GM18498 (cell line): ENCODE measurements around the gene EMILIN2.
"Not testable (repeated sequence)": the region's sequence is repeated elsewhere in the genome, so short reads cannot be mapped to it uniquely, and the experiment has no call there.

Source experiments
- ATAC-seq: cut with Tn5 transposase; IDR thresholded peaks from one replicate; pipeline ENCODE4 v1.9.1; 2021; ENCODE audit warnings: mild to moderate bottlenecking, moderate library complexity; ENCODE audit not compliant: unreplicated experiment

EMILIN2 gene

DNA sequence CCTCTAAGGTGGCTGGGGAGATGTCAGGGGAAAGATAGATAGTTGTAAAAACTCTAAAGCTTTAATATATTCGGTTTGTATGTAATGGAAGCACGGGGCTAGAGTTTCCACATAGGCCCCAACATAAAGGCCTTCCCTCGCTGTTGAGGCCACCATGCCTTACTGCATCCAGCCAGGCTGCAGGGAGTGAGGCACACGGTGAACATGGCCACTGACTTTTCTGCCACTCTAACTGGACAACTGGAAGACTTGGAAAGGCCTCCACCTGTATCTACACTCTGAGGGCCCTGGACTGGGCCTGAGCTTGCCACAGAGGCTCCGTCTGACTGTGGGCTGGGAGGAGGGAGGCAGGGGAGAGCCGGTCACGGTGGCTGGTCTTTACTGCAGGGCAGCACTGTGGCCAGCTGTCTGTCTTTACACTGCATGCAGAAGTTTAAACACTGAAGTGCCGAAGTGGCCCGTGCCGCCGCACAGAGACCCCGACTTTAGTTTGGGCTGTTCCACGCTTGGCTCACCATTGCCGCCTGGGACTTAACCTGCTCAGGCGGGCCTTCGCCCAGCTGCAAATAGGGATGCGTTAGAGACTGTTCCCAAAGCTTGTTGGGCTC is 66.7 kb downstream of the EMILIN2 start:
- no peak for ATAC-seq

DNA sequence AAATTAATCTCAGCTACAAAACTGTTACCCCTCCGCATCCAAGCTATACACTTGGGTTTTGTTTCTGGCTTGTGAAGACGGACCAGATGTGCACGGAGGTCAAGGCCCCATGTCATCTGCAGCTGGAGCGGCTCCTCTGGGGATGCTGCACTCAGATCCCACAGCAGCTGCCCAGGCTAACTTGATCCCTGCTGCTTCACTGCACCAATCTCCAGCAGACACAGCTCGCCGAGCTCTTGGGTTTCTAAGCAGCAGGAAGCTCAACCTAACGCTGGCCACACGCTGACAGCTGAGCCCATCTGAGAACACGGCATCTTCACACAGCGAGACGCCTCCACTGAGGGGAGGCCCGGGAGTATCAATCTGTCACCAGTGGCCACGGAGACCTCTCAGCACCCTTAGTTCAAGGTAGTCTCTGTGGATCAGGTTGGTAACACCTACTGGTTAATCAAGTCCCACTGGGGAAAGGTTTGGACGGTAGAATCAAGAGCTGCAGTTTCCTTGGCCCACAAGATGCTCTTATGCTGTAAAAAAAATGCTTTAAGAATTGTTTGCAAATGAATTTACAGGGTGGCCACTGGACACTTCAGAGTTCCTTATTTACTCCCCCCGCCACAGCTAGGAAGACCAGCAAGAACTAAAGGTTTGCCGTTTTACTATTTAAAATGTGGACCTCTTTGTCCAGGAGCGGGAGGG is 67.5 kb downstream of the EMILIN2 start:
- no peak for ATAC-seq

DNA sequence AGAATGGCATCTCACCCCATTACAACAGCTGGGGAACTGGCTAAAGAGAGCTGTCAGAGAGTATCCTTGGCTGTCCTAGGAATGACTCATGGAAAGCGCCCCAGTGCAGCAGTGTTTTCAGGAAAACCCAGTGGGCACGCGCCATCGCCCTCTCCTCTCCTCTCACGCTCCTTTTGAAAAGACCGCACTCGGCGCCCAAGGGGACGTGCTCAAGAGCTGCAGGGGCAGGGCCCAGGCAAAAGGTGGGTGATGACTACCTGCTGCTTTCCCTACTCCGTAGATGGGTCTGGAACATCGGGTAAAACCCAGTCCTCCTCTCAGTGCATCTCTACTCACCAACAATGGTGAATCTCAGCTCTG is 68.1 kb downstream of the EMILIN2 start:
- no peak for ATAC-seq

DNA sequence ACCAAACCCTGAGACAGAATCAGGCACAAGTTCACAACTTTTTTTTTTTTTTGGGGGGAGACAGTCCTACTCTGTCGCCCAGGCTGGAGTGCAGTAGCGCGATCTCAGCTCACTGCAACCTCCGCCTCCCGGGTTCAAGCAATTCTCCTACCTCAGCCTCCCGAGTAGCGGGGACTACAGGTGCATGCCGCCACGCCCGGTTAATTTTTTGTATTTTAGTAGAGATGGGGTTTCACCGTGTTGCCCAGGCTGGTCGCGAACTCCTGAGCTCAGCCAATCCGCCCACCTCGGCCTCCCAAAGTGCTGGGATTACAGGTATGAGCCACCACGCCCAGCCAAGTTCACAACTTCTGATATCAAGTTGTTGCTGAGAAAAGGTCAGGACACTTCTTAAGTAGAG is 68.7 kb downstream of the EMILIN2 start:
- ATAC-seq, result not testable (repeated sequence)

DNA sequence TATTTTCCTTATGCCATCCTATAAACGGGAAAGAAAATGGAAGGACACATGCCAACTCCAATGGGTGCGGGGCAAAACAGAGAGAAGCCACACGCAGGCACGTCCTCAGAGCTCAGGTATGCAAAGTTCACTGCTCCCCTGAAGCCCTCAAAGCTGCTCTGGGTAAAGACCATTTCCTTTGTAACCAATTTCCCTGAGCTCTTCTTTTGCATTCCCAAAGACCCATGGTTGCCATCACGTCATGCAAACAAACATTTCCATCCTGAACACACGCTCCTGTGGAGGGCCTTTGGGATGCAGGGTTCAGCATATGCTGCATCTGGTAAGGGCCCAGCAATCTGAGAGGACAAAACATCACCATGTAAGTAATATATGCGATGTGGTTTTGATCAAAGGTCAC is 69.4 kb downstream of the EMILIN2 start:
- no peak for ATAC-seq

DNA sequence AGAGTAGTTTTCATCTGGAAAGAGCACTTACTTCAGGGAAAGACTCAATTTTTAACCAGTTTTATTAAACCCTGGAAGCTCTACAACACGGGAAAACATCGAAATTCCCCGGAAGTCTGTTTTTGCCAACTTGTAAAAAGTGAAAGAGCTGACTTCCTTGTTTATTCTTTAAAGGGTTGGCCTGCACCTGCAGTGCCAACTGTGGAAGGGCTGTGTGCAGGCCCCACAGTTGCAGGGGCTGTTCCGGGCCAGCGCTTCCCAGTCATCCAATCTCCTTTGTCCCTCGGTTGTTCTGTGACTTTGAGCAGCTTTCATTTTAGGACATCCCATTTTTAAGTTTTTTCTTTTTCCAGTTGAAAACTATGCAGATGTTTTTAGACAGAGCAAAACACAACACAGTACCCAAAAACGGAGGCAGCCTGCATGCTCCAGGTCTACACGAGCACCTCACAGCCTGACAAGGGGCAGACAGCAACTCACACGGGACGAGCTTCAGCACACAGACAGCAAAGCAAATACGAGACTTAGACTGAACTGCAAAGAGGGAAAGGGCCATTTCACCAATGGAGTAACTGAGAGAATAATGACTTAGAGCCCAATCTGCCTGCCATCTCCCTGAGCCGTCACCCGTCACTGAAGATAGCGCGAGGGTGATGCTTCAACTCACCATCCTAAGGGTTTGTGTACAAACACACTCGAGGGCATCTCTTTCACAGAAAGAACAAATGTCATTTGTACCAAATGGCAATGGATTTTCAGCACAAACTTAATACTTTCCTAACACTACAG is 70.6 kb downstream of the EMILIN2 start:
- ATAC-seq, result no peak

DNA sequence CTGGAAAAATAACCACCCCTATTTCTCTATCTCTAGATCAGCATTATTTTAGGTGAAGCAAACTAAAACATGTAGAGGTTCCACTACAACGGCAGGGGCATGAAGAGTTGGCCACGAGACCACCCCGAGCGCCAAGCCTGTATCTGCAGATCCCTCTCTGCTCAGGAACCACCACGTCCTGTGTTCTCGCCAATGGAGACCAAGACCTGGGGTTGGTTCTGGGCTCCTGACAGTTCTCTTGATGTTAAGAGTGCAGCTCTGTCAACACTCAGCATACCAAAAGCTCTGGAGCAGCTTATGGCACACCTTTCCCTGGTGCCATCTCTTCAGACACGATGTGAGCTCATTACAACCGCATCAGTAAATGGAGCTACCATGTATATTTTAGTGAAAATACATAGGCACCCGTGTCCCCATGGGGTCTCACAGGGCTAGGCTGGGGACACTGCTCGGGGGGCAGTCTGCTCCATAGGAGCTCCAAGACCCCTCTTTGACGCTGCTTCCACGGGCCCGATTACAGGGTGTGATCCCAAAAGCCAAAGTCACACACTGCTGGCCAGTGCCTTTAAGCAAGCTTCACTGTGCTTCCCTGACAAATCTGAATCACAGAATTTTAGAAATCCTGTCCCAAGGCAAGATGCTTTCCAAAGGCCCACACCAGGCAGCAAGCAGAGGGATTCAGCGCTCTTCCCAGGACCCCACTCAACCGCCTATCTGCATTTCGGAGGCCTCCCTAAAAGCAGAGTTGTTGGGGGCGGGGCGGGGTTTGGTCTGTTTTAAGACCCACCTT is 72.2 kb downstream of the EMILIN2 start:
- ATAC-seq, result no peak

DNA sequence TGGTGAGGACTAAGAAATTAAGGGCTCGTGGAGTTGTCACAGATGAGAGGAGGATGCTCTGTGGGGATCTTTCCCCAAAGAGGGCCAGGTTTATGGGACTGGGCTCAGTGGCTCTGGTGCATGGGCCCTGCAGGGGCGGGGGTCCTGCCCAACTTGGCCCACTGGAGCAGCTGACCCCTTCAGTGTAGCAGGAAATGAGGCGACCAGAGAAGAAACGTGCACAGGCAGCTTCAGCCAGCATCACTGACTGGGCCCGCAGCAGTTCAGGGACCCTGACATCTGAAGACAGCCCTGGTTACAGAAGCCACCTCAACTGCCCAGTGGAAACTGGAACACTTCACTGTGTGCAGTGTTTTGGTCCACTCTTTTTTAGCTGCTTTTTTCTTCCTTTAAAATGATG is 72.8 kb downstream of the EMILIN2 start:
- no peak for ATAC-seq

DNA sequence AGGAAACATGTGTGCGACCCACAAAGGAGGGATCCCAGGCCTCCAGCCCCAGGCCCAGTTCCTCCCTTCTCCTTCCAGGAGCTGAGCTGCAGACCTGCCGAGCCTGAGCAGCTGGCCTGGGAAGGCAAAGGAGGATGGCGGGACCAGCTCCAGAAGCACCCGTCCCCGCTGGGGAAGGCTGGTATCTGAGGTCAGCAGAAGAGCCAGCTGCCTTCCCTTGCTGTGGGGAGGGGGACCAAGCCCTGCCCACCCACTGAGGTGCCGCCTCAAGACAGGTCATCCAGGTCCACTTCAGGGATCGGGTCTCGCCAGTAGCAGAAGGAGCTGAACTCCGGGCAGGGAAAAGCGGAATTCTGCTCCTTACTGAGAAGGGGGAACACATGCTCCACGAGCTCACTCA is 73.2 kb downstream of the EMILIN2 start:
- no peak for ATAC-seq

DNA sequence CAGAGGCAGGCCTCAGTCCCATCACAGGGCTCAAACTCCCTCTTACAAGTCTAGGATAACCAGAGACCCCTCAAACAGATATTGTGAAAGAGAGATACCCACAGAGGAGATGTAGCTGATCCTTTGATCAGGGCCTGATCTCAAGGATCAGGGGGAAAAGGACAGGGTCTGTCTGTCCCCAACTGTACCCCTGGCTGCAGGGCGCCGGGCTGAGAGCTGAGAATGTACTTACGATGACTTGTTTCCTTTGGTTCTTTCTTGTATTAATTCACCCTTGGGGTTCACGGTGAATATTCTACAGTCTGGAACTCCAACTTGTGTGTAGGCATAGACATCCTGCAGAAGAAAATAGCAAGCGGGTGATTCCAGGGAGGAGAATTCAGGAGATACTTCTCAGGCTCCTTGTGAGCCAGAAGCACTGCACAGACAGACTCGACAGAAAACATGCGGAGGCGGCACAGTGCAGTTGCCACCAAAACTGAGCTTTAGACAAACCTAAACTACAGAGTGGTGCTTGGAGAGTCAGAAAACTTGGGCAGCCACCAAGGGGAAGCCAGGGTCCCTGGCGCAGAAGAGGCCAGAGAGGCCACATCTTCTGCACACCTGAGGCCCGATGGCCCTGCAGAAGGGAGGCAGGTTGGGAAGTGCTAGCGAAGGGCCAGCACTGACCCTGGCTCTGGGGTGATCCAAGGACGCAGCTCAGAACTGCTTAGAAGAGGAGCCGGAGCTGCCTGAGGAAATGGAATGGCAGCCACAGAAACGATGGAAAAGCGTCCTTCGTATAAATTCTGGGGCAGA is 73.9 kb downstream of the EMILIN2 start:
- no peak for ATAC-seq

DNA sequence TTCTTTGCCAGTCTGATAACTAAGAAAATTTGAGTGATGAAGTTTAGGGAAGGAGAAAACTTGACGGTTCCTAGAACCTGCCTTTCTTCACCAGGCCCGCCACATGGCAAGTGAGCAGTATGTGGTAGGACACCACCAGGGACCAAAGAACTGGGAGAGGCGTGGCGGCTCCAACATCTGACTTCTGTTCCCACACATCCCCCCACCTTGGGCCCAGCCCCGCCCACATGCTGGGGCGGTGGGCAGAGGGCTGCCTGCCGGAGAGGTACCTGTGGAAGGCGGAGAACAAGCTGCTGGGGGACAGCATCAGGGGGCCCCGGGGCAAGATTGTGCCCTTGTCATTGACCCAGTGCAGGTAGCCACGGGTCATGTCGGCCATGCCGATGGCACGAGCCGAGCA is 75.0 kb downstream of the EMILIN2 start:
- ATAC-seq, result no peak

DNA sequence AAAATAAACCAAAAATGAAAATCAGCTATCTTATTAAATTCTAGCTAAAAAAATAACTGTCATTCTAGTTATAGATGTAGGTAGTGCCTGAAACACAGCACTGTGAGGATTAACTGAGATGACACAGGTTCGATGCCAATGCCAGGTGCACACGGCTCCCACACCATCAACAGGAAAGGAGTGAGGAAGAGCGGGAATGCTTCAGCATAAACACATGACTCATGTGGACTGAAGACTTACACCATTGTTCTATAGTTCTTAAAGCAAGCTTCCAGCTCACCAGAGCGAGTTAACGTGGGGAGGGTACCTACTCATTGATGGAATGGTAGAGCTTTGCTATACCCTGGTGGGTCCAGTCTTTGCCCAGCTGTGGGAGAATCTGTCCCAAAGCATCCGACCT is 76.7 kb downstream of the EMILIN2 start:
- ATAC-seq, result no peak

DNA sequence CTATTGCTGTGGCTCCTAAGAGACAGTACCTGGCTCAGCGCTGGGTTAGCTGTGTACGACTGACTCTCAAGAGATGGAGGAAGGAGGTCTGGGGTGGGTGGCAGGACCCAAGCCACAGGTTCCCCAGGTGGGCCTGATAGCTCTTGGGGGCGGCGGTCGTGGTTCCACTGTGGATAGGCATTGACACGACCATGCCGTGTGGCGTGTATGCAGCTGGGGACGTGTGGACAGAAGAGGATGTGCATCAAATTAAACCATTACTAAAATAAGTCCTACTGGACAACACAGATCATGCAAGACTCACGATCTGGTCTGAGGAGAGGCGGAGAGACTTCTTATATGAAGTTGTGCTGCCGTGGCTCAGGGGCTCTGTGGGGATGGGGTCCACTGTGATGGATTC is 78.1 kb downstream of the EMILIN2 start:
- ATAC-seq, result no peak

DNA sequence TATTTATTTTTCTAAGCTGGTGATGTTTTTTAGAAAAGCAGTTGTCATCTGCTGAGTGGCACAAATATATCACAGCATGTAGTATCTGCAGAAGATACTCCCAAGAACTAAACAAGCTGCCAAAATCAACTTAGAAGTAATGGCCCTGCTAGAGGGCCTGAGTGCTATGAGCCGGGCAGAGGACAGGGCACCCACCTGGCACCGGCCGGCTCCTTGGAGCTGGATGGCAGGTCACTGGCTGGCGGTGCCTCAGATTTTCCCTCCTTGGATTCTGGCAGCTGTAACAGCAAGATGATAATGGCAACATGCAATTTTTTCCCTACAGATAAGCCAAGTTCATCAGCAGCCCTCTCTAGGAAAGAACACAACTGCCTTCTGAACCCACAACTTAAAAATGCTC is 79.7 kb downstream of the EMILIN2 start:
- no peak for ATAC-seq

DNA sequence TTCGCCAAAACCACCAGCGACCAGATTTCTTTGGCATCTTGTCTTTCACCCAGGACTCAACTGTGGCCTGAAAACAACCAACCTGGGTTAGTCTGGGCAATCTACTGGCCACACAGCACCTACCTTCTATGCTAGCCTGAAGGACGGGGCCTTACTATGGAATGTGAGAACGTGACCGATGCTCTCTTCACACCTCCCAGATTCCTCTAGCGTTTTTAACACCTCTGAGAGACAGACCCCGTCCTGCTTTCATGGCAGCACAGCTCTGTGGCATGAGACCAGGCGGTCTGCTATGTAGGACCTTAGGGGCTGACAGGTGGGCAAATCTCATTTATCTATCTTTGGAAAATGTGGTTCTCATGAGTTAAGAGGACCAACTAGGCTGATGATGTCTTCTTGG is 80.9 kb downstream of the EMILIN2 start:
- no peak for ATAC-seq

DNA sequence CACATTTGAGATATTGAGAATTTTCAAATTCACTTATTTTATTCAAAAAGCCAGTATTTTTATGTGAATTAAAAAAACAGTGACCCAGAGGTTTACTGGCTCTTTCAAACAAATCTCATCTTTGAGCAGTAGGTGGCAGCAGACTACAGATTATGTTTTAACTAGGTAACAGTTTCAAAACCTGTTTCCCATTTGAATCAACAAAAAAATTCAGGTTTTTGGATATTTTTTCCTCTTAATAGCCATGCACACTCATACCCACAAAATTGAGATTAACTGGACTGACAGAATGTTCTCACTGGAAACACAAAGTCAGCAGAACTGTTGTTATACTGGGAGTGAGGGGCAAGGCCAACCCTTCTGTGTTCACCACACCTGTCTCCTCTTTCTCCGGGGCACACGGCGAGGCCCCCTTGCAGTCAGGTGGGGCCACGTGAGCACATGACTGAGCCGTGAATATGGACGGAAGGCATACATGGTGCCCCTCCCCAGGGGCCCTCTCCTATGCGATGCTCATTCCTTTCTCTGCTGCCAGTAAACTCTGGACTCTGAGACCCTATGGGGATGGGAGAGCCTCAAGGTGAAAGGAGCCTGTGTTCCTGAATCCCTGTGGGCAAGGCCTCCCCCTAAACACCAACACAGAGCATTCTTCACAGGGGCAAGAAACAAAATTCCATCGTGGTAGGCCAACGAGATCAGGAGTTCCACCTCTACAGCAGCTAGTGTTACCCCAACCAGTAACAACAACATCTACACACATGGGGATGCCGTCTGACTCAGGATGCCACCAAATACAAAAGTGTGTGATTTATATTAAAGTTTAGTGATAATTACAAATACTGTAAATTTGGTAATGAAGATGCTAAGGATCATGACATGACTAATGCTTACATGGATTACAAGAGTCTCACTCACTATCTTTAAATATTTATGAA is 85.7 kb downstream of the EMILIN2 start:
- no peak for ATAC-seq

DNA sequence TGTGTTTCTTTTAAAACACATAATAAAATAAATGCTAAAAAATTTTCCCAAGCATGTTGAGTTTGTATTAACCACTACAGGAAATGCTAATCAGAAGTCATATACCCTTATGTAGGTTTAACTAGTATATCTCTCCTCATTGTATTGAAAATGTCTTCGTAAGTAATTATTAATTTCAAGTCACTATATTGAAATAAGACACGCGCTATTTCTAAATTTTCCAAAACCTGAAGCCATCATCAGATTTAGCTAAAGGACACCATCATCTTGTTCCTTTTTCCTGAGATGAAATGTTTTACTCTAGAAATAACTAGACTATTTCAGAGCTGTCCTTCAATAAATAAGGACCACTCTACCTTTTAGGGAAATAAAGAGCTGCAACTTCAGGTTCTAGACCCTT is 87.2 kb downstream of the EMILIN2 start:
- ATAC-seq, result no peak

DNA sequence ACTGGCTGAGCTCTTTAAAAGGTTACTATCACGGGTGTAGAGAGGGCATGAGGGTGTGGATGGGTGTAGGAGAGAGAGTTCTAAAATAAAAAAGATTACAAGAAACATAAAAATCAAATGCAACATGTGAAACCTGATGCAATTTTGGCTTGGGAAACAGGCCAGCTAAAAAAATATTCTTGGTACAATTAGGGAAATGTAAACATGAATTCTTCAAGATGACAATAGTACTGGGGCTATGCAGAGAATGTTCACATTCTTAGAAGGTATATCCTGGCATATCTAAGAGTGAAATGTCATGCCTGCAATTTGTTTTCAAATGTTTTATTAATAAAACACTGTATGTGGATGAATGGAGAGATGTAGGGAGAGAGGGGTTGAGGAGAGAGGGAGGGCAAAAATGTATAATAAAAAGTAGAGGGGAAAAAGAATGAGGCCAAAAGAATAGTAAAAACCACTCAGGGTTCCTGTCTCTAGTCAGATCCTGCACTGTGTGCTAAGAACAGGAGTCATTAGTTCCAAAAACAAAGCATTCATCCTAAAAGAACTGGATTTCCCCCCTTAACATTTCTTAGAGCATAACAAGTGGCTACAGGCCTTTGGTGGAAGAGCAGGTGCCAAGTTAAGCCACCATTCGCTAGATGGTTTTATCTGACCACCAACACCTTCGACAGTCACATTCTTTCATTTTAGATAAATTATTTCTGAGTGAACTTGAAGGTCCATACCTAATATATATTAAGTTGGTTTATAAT is 88.8 kb downstream of the EMILIN2 start:
- no peak for ATAC-seq

DNA sequence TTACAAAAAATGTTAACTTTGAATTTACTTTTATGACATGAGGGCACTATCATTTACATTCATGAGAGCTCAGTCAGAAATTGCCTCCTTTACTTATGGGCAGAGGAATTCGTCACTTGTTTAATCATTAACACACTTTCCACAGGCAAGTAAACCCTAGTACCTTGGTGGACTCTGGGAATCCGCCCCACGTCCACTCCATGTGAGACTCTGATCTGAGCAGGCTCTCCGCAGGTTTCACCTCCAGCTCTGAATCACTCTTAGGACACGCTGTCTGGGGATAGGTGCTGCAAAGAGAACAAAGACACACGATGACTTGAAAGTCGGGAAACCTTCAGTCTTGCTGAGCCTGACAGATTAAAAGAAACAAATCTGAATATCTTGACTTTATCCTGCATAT is 92.5 kb downstream of the EMILIN2 start:
- no peak for ATAC-seq
